ENCODE data around the gene TET3. TPM values are rescaled to one million over a fixed set of nuclear protein-coding genes. Genes with fewer than 3 reads are reported as not detected.

TET3 gene
- total RNA-seq, 1 donor from 2014 or later = 92.4 TPM

GRCh38 chr2:73999881-74000597 lies 15.3 kb downstream of the TET3 start:
- H3K4me3 Mint-ChIP-seq (ENCODE audit: unreplicated experiment) = peak overlapping the region; percentile 78
- no peak for TF ChIP-seq CTCF (IDR thresholded peaks at IDR 0.05; ENCODE audit: partially characterized antibody, unreplicated experiment)
- H3K27ac Mint-ChIP-seq (ENCODE audit: unreplicated experiment) = peak overlapping the region; percentile 56
- peaks cover 56% of the 10 kb centered on the region for H3K4me1 Mint-ChIP-seq (ENCODE audit: low read depth, unreplicated experiment)
- peaks cover 18% of the 10 kb centered on the region for H3K27me3 Mint-ChIP-seq (ENCODE audit: unreplicated experiment)
- peaks cover 30% of the 10 kb centered on the region for H3K9me3 Mint-ChIP-seq (ENCODE audit: unreplicated experiment)
- no peaks in the 10 kb centered on the region for H3K36me3 Mint-ChIP-seq (ENCODE audit: unreplicated experiment)
- DNase-seq = no peak

GRCh38 chr2:74000666-74001065 lies 16.0 kb downstream of the TET3 start:
- Mint-ChIP-seq H3K9me3 (ENCODE audit: unreplicated experiment) (peaks cover 27% of the 10 kb centered on the region), H3K4me3 (ENCODE audit: unreplicated experiment) (peak overlapping the region; percentile 78), H3K4me1 (ENCODE audit: low read depth, unreplicated experiment) (peaks cover 63% of the 10 kb centered on the region), H3K27me3 (ENCODE audit: unreplicated experiment) (peaks cover 18% of the 10 kb centered on the region), H3K27ac (ENCODE audit: unreplicated experiment) (peak overlapping the region; percentile 87), H3K36me3 (ENCODE audit: unreplicated experiment) (no peaks in the 10 kb centered on the region)
- no peak for TF ChIP-seq CTCF (IDR thresholded peaks at IDR 0.05; ENCODE audit: partially characterized antibody, unreplicated experiment)
- DNase-seq = no peak

GRCh38 chr2:74001121-74001520 lies 16.4 kb downstream of the TET3 start:
- TF ChIP-seq CTCF (IDR thresholded peaks at IDR 0.05; ENCODE audit: partially characterized antibody, unreplicated experiment) = no peak
- peak; percentile 65 for DNase-seq
- H3K27ac Mint-ChIP-seq (ENCODE audit: unreplicated experiment) = peak overlapping the region; percentile 87
- H3K36me3 Mint-ChIP-seq (ENCODE audit: unreplicated experiment) = no peaks in the 10 kb centered on the region
- peaks cover 18% of the 10 kb centered on the region for H3K27me3 Mint-ChIP-seq (ENCODE audit: unreplicated experiment)
- H3K4me1 Mint-ChIP-seq (ENCODE audit: low read depth, unreplicated experiment) = peaks cover 66% of the 10 kb centered on the region
- peak overlapping the region; percentile 78 for H3K4me3 Mint-ChIP-seq (ENCODE audit: unreplicated experiment)
- peaks cover 27% of the 10 kb centered on the region for H3K9me3 Mint-ChIP-seq (ENCODE audit: unreplicated experiment)

- H3K9me3 Mint-ChIP-seq (ENCODE audit: unreplicated experiment) = peaks cover 31% of the 10 kb centered on the region
- peaks cover 71% of the 10 kb centered on the region for H3K4me1 Mint-ChIP-seq (ENCODE audit: low read depth, unreplicated experiment)
Observed at GRCh38 chr2:74001781-74002504, 17.2 kb downstream of the TET3 start.

More at GRCh38 chr2:74001781-74002504, 17.2 kb downstream of the TET3 start:
- H3K4me3 Mint-ChIP-seq (ENCODE audit: unreplicated experiment) = peak overlapping the region; percentile 78
- TF ChIP-seq CTCF (IDR thresholded peaks at IDR 0.05; ENCODE audit: partially characterized antibody, unreplicated experiment) = no peak
- no peaks in the 10 kb centered on the region for H3K36me3 Mint-ChIP-seq (ENCODE audit: unreplicated experiment)
- DNase-seq = no peak
- H3K27me3 Mint-ChIP-seq (ENCODE audit: unreplicated experiment) = peaks cover 18% of the 10 kb centered on the region
- peak overlapping the region; percentile 87 for H3K27ac Mint-ChIP-seq (ENCODE audit: unreplicated experiment)

All from glutamatergic neuron (in vitro differentiated cells).